Muscle of arm (tissue), 12 donors: ENCODE measurements around the gene CDK9. TPM values are rescaled to one million over a fixed set of nuclear protein-coding genes. Genes with fewer than 3 reads are reported as not detected.
"Not testable (repeated sequence)": the region's sequence is repeated elsewhere in the genome, so short reads cannot be mapped to it uniquely, and the experiment has no call there.

ENCODE experiments used
- DNase-seq: peaks from one replicate; pipeline ENCODE4 v3.0.0-alpha.2; 2013
- polyA plus RNA-seq, 12 donors: library from polyadenylated mRNA; unstranded; fragments of 120-200 nt; gene quantifications; one replicate each; pipeline ENCODE4 v1.2.1, GENCODE V29; 2013; ENCODE audit not compliant: insufficient read length in 12 of 12

Gene CDK9
- polyA plus RNA-seq, 12 donors, result 29.1 to 50.2 (median 38.6) TPM; not detected in 1

DNA sequence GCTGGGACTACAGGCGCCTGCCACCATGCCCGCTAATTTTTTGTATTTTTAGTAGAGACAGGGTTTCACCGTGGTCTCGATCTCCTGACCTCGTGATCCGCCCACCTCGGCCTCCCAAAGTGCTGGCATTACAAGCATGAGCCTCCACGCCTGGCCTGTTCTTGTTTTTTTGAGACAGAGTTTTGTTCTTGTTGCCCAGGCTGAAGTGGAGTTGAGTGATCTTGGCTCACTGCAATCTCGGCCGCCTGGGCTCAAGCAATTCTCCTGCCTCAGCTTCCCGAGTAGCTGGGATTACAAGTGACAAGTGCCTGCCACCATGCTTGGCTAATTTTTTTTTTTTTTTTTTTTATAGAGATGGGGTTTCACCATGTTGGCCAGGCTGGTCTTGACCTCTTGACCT is 29.1 kb upstream of the CDK9 start:
- not testable (repeated sequence) for DNase-seq

DNA sequence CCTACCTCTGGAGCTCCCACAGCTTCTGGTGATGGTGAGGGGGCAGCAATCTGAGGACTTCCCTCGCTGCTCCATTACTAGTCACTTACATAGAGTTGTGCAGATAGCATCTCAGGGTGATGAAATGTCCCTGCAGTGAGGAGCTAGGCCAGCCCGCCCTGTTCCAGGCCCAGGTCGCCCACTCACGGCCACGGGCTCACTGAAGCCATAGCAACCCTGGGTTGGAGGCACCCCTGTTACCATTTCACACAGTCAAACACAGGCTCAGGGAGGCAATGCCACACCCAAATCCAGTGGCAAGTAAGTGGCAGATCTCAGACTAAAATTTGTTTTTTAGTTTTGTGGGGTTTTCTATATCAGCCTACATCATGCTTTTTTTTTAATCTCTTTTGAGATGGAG is 27.0 kb upstream of the CDK9 start:
- no peak for DNase-seq

DNA sequence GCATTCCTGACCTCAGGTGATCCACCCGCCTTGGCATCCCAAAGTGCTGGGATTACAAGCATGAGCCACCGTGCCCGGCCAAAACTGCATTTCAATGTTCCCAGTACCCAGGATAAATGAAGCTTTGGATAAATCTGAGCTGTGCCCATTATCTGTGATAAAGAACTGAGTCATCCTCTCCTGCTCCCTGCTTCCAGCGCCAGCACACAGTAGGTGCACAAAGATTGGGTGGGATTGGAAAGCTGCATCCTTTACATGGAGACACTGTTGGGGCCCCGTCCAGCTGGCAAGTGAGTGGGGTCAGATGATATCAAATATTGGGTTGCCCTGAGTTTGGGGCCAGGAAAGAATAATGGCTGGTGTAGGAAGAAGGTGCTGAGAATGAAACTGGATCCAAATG is 24.8 kb upstream of the CDK9 start:
- no peak for DNase-seq

DNA sequence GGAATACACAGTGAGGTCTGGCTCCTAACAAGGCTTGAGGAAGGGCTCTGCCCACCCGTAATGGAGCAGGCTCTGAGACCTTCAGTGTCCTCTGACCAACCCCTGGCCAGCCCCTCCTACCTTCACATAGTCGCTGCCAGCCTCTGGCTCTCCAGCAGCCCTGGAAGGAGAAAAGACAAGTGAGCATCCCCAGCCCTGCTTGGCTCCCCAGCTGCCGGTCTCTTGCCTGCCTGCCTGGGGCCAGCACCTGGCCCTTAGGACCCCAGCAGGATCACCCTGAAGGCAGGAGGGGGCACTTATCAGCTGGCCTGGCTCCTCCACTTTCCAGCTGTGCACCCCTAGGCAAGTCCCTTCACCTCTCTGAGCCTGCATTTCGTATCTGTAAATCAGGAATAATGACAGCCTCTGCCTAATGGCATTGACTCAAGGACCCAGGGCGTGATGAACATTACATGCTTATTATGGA is 24.3 kb upstream of the CDK9 start:
- no peak for DNase-seq

DNA sequence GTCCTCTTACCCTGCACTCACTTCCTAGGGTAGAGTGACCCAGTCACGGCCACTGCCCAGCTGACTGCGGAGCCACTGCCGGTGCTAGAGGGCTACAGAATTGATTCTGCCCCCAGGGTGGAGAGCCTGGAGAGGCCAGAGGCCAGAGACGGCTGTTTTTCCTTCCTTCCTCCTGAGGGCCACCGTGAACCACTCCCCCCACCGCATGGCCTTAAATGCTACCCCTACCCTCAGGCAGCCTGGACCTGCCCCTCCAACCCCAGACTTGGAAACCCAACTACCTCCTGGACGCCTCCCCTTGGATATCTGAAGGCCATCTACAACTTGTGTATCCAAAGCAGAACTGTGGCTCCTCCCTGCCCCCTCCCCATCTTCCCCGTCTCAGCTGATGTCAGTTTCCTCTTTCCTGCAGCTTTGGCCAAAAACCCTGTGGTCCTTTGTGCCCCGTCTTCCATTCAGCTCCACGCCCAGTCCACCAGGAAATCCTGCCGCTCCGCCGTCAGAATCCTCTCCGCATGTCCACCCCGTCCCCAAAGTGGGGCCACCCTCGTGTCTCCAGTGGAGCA is 23.6 kb upstream of the CDK9 start:
- DNase-seq, result no peak

DNA sequence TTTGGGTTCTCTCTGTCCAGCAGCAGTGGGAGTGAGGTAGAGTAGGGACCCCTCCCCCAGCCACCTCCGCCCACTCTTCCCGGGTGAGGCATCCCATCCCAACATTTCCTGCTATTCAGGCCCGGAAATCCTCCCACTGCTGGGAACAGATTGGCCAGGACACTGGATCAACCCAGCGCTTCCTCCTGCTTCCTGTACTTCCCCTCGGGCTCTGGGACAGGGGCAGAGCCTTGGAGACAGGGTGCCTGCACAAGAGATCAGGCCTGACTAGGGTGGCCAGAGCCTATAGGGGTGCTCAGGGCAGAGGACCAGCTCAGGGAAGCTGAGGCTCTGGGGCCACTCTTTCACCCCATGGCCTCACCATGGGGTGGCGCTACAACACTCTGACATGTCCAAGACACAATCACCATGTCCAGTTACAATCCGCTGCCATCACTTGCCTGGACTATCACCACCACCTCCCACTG is 21.9 kb upstream of the CDK9 start:
- no peak for DNase-seq

DNA sequence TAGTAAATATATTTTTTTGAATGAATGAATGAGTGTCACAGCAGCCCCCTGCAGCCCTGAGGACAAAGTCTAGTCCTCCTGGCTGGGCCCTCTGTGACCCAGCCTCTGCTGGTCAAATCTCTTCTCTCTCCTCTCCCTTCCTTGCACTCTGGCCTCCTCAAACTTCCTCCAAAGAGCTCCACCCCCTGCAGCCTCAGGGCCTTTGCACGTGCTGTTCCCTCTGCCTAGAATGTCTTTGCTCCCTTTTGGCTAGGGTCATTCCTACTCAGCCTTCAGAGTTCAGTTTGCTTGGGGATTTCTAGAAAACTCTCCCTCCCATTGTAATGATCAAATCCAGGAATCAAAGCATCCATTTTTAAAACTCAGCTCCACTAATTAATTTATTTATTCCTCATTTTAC is 20.4 kb upstream of the CDK9 start:
- no peak for DNase-seq

DNA sequence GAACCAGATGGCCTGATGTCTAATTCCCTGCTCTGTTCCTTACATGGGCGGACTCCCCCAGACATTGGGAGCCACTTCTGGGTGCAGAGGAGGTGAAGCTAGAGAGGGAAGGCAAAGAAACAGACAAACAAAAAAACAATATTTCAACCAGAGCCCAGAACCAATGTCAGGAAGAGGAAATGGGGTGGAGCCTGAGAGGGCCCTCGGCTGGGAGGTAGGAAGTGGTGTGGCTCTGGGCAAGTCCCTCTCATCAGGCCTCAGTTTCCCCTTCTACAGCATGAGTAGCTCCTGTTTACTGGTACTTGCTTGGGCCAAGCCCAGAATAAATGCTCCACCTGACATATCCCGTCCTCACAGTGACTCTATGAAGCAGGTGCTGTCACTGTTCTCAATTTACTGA is 18.4 kb upstream of the CDK9 start:
- DNase-seq, result no peak

DNA sequence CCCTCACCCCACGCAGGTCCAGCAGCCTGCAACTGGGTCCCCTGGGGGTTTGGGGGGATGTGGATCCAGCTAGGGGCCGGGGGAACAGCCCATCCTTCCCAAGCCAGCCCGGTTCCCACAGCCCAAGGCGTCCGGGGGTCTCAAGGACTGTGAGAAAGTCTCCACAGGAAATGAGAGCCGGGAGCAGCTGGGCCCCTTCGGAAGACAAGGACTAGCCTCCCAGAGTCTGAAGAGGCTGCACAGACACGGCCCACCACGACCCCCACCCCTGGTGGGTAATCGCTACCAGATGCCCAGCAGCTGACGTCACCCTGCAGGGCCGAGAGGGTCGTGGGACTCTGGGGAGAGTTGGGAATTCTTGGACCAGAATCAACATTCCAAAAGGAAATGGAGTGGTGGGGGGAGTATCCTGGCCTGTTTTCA is 17.9 kb upstream of the CDK9 start:
- no peak for DNase-seq

DNA sequence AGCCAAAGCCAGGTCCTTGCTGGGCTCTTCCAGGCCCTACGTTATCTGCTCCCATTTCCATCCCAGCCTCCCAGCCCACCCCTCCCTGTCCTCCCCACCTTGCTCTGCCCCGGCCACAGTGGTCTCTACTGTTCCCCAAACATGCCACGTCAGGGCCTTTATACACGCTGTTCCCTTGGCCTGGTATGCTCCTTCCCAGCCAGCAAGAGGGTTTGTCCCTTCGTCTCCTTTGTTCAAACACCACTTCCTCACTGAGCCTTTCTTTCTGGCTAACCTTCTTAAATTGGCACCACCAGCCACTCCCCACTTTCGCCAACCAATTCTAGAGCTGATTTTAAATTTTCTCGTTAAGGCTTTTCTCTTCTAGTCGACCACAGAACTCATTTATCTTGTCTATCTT is 17.1 kb upstream of the CDK9 start:
- no peak for DNase-seq

DNA sequence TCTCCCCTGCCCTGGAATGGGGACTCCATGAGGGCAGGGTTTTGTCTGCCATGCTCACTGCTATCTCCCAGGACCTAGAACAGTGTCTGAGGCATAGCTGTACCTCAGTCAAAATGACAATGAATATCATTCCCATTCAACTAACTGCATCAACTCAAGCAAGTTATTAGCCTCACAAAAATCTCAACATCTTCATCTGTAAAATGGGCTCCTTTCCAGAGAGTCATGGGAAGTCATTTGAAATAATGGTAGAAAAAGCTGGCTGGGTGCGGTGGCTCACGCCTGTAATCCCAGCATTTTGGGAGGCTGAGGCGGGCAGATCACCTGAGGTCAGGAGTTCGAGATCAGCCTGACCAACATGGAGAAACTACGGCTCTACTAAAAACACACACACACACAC is 16.7 kb upstream of the CDK9 start:
- no peak for DNase-seq

DNA sequence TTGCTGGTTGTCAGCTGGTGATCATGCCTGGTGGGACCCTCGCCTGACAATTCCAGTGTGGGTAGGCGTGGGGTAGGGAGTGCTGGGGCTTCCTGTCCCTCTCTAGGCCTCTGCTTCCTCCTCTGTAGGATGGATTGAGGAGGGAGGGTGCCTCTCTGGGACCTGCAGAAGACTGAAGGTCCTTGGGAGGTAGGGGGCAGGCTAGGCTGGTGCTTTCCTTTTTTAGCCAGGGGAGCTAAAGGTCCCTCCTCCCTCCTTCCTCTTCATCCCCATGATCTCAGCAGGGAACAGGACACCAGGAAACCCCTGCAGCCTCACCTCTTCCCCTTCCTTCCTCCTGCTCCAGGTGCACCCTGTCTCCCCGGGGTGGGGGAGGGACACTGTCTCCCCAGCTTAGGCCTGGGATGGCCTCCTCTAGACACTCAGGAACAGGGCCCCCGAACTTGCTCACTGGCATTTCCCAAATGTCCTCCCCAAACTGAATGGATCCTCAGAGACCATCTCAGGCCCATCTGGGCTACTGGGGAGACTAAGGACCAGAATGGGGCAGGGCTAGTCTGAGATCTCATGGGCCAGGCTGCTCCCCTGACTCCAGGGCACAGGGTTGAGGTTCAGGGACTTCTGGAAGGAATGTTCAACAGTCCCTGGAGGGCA is 15.8 kb upstream of the CDK9 start:
- no peak for DNase-seq

DNA sequence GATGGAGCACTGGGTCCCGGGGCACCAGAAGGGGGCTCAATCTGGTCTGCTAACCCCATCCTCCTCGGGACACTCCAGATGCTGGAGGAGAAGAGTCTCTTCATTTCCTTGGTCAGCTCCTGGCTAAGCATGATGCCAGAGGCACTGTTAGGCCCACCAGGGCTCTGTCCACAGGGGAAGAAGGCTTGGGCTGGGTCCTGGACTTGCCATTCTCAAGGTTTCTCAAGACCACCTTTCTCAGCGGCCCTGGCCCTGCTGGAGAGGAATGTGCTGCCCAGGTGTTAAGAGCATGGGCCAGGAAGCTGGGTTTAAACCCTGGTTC is 15.3 kb upstream of the CDK9 start:
- no peak for DNase-seq

DNA sequence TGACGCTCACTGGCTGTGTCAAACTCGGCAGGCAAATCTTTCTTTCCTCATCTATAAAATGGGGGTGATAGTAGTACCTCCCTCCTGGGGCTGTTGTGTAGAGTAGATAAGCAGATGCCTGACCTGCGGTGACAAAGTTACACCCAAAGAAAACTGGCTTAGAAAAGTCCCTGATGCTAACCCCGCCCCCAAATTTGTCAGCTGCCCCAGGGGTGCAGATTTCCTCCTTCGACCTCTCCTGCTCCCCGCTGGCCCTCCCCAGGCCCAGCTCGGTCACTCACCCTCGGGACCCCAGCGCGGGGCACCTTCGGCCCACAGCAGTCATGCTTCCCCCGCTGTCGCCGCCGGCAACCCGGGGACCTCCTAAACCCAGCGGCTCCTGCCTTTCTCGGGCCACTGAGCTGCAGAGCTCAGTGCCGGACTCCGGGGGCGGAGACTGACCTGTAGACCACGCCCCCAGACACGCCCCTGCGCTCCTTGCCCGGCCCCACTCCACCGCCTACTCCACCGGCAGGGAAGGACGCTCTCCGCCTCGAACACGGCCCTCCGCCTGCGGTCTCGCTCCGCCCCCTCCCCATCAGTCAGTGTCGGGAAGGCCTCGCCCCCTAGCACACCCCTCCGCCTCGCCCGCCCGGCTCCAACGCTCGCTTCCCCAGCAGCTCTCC is 14.8 kb upstream of the CDK9 start:
- DNase-seq, result peak; percentile 95

DNA sequence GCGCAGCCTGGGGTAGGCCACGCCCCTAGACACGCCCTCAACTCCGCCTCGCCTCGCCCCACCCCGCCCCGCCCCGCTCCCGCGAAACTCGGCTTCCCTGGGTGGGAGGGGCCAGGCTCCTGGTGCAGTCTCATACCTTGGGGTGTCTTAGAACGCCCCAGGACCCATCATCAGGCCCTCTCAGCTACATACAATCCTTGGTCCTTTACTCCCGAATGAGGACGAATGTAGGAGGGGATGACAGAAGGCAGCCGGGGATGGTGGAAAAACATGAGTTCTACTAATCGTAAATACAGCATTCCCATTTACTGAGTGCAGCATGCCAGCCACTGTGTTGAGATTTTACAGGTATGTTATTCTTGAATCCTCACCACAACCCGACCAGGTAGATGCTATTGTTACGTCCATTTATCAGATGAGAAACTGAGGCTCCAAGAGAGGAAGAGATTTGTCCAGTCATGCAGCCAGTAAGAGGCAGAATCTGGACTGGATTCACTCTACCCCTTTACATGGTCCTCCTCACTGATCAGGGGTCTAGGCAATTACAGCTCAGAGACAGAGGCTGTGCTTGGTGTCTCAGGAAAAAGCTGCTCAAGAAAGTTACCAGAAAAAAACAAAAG is 14.2 kb upstream of the CDK9 start:
- no peak for DNase-seq

DNA sequence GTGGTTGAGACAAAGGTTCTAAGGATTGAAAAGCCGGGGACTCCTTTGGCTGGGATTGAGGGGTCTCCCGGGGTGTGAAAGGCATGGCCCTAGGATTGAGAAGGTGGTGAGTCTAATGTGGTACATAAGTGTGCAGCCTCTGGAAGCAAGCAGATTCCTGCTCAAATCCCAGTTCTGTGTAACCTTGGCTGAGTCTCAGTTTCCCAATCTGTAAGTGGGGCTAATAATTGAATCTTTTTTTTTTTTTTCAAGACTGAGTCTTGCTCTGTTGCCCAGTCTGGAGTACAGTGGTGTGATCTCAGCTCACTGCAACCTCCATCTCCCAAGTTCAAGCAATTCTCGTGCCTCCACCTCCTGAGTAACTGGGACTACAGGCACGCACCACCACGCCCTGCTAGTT is 13.2 kb upstream of the CDK9 start:
- no peak for DNase-seq

DNA sequence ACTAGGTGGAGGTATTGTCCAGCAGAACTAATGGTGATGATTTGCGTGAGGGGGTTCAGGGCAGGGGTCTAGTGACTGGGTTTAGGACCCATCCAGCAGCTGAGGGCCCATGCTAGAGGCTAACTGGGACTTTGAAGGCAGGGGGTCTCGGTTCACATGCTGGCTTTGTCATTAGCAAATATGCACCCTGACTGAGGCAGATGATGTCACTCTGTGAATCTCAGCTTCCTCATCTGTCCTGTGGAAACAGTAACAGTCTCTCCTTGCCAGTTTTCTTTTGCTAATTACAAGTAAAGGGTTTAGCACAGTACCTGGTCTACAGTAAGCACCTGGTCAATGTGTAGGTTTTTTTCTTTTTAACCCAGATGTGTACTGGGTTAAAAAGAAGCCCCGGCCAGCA is 12.6 kb upstream of the CDK9 start:
- no peak for DNase-seq

DNA sequence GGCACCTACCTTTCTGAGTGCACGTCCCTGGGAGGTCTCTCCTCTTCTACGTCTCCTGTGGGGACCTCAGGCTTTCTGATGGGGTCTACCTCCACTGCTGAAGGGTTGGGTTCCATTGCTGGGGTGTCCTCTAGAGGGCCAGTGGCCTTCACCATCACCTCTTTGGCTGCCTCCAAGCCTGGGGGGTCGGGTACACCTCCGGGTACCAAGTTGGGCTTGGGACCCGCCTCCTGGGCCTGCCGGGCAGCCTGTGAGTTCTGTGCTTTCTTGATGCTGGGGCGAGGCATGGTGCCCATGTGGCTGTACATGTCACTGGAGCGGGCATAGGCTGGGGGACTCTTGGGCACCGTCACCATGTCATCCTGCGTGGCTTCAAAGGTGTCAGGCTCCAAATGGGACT is 11.9 kb upstream of the CDK9 start:
- no peak for DNase-seq

DNA sequence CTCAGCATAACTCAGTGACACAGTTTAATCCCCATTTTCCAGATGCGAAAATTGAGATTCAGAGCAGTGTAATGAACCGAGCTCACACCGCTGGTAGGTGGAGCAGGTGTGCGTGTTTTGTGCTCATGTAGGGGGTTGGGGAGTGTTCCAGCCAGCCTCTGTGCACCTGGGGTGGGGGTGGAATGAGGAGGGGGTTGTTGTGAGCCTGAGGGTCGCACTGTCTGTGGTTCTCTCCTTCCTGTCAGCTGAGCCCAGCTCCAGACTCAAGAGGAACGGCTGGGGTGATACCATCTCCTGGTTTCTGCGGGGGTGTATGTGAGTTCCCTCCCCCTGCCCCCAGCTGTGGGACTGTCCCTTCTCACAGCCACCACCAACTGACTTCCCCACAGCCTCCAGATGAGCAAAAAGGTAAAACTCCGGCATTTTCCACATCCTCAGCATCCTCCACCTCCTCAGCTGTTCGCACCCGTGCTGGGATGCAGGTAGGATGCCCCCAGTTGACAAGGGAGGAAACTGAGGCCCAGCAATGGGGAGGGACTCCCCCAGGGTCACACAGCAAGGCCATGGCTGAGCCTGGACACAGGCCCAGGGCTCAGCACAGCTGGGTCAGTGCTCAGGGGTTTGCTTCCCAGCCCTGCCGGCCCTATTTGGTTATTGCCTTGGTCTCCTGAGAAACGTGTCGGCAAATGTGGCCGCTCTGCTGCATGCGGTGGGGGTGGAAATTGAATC is 9.5 kb upstream of the CDK9 start:
- no peak for DNase-seq

DNA sequence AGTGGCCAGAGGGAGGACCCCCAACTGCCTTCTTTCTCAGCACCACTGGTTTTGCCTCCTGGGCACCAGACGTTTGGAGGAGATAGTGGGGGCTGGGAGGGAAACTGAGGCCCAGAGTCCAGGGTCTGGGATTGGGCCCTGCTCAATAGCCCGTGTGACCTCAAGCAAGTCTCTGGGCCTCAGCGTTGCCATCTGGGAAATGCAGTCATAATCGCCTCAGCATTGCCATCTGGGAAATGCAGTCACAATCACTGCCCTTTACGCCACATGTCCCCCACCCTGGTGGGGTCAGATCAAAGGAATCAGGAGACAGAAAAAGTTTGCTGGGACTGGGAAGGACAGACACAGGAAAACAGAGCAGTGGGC is 8.9 kb upstream of the CDK9 start:
- no peak for DNase-seq

DNA sequence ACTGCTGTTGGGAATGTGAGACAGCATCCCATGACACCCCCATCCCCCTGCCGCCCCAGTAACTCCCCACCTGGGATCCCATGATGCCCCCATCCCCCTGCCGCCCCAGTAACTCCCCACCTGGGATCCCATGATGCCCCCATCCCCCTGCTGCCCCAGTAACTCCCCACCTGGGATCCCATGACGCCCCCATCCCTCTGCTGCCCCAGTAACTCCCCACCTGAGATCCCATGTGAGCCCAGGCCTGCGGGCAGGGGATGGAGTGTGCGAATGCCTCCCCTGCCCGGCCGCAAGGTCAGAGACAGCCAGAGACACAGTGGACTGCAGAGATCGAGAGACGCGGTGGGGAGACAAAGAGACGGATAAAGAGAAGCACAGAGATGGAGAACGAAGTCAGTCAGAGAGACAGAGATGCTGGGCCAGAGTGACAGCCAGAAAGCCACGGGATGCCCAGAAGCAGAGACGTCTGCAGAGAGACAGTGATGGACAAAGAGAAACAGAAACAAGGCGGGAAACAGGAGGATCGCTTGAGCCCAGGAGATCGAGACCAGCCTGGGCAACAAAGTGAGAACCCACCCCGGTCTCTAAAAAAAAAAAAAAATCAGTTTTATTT is 8.4 kb upstream of the CDK9 start:
- DNase-seq, result no peak
